Neural cell (in vitro differentiated cells): ENCODE results near the gene ING5. TPM values are rescaled to one million over a fixed set of nuclear protein-coding genes. Genes with fewer than 3 reads are reported as not detected.

Experiments used
- H2AFZ ChIP-seq: fragments of 200-600, 300-800 bp; sonication (generic), shearing (Covaris generic); 2 replicates; pipeline ENCODE4 v1.6.0; 2014; ENCODE audit warnings: low read depth, mild to moderate bottlenecking, antibody characterized with exemption, low read length, moderate library complexity
- H3F3A ChIP-seq: fragments of 200-600 bp; shearing (Covaris generic); 2 replicates; pipeline ENCODE4 v1.6.1; 2016; ENCODE audit warnings: mild to moderate bottlenecking, moderate library complexity, mixed read lengths, antibody characterized with exemption, low read length; ENCODE audit not compliant: insufficient read depth, poor library complexity, severe bottlenecking
- H3K27ac ChIP-seq: fragments of 200-600, 300-800 bp; sonication (generic), shearing (Covaris generic); 2 replicates; pipeline ENCODE4 v1.5.1; 2014; ENCODE audit warnings: mild to moderate bottlenecking, low read length, moderate library complexity
- H3K27me3 ChIP-seq: fragments of 300-800, 200-600 bp; sonication (generic), shearing (Covaris generic); 2 replicates; pipeline ENCODE4 v1.6.0; 2014; ENCODE audit warnings: mild to moderate bottlenecking, low read depth, low read length, moderate library complexity; ENCODE audit not compliant: insufficient read depth
- H3K36me3 ChIP-seq: fragments of 300-800, 200-600 bp; sonication (generic), shearing (Covaris generic); 2 replicates; pipeline ENCODE4 v1.5.1; 2014; ENCODE audit warnings: mild to moderate bottlenecking, antibody characterized with exemption, low read length, moderate library complexity; ENCODE audit not compliant: insufficient read depth
- H3K4me2 ChIP-seq: fragments of 300-800, 200-600 bp; sonication (generic), shearing (Covaris generic); 2 replicates; pipeline ENCODE4 v1.6.0; 2014; ENCODE audit warnings: mild to moderate bottlenecking, low read length
- H3K4me3 ChIP-seq: fragments of 300-800, 200-600 bp; sonication (generic), shearing (Covaris generic); 2 replicates; pipeline ENCODE4 v1.5.1; 2014; ENCODE audit warnings: mild to moderate bottlenecking, low read length, moderate library complexity
- H3K79me2 ChIP-seq: fragments of 200-600 bp; shearing (Covaris generic); replicated peaks from 2 replicates; pipeline ENCODE4 v1.6.0; 2014; ENCODE audit warnings: mild to moderate bottlenecking, low read length, moderate library complexity; ENCODE audit not compliant: insufficient read depth
- H3K9ac ChIP-seq: fragments of 300-800, 200-600 bp; sonication (generic), shearing (Covaris generic); 2 replicates; pipeline ENCODE4 v1.6.1; 2016; ENCODE audit warnings: mild to moderate bottlenecking, low read length, mixed read lengths
- H3K9me2 ChIP-seq: fragments of 200-600 bp; shearing (Covaris generic); 2 replicates; pipeline ENCODE4 v1.6.1; 2016; ENCODE audit warnings: mild to moderate bottlenecking, low read length, mixed read lengths; ENCODE audit not compliant: insufficient read depth
- H3K9me3 ChIP-seq: fragments of 200-600, 300-800 bp; sonication (generic), shearing (Covaris generic); 2 replicates; pipeline ENCODE4 v1.6.1; 2016; ENCODE audit warnings: mild to moderate bottlenecking, mixed run types, low read length, moderate library complexity, mixed read lengths
- H4K20me1 ChIP-seq: fragments of 200-600 bp; shearing (Covaris generic); 2 replicates; pipeline ENCODE4 v1.6.1; 2016; ENCODE audit warnings: mild to moderate bottlenecking, mixed run types; ENCODE audit not compliant: insufficient read depth
- CTCF ChIP-seq: fragments of 450-650 bp; IDR thresholded peaks from 2 replicates; pipeline ENCODE4 v1.5.1; 2014; ENCODE audit warnings: antibody characterized with exemption, mild to moderate bottlenecking, moderate library complexity; ENCODE audit not compliant: poor library complexity, severe bottlenecking
- EP300 ChIP-seq: fragments of 450-650 bp; conservative IDR thresholded peaks from 2 replicates; pipeline ENCODE4 v1.6.1; 2014; ENCODE audit warnings: antibody characterized with exemption, mild to moderate bottlenecking, moderate library complexity; ENCODE audit not compliant: poor library complexity, severe bottlenecking
- MXI1 ChIP-seq: fragments of 450-650 bp; conservative IDR thresholded peaks from 2 replicates; pipeline ENCODE4 v1.6.1; 2014; ENCODE audit warnings: antibody characterized with exemption, mild to moderate bottlenecking; ENCODE audit not compliant: poor library complexity, severe bottlenecking
- POLR2AphosphoS5 ChIP-seq: IDR thresholded peaks from 2 replicates; pipeline ENCODE4 v1.6.1; 2012
- SMC3 ChIP-seq: fragments of 450-650 bp; conservative IDR thresholded peaks from 2 replicates; pipeline ENCODE4 v1.6.1; 2014; ENCODE audit warnings: antibody characterized with exemption, mild to moderate bottlenecking, moderate library complexity; ENCODE audit not compliant: poor library complexity
- TAF1 ChIP-seq: IDR thresholded peaks from 2 replicates; pipeline ENCODE4 v1.6.1; 2012; ENCODE audit warnings: low read depth
- polyA plus RNA-seq: library from polyadenylated mRNA; depleted of rRNA; stranded (reverse); fragments of >200 nt; gene quantifications from 2 replicates; pipeline ENCODE4 v1.2.3, GENCODE V29; 2014
- TF ChIP-seq, protein P1 (sequence below): IDR thresholded peaks from 2 replicates; pipeline ENCODE4 v1.6.1; 2012; ENCODE audit warnings: borderline replicate concordance

Gene ING5
- polyA plus RNA-seq, 1 donor from 2014 or later: 22.8 TPM

DNA sequence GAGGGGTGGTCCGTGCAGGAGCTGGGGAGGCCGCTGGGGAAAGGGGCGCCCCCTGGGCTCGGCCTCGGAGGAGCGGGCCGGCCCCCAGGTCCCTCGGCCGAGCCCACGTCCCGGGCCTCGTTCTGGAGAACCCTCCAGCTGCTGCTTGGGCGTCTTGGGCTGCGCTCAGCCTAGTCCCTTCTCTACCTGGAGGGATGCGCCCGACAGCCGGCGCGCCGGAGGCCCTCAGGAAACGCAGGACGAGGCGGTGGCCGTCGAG lies 32.3 kb downstream of the ING5 start:
- H3K36me3 ChIP-seq: no peaks in the 10 kb centered on the region
- H3K27ac ChIP-seq: peak overlapping the region; percentile 45
- TF ChIP-seq SMC3: no peak
- peak; percentile 9 for TF ChIP-seq CTCF
- no peak for TF ChIP-seq TAF1
- TF ChIP-seq, protein P1, sequence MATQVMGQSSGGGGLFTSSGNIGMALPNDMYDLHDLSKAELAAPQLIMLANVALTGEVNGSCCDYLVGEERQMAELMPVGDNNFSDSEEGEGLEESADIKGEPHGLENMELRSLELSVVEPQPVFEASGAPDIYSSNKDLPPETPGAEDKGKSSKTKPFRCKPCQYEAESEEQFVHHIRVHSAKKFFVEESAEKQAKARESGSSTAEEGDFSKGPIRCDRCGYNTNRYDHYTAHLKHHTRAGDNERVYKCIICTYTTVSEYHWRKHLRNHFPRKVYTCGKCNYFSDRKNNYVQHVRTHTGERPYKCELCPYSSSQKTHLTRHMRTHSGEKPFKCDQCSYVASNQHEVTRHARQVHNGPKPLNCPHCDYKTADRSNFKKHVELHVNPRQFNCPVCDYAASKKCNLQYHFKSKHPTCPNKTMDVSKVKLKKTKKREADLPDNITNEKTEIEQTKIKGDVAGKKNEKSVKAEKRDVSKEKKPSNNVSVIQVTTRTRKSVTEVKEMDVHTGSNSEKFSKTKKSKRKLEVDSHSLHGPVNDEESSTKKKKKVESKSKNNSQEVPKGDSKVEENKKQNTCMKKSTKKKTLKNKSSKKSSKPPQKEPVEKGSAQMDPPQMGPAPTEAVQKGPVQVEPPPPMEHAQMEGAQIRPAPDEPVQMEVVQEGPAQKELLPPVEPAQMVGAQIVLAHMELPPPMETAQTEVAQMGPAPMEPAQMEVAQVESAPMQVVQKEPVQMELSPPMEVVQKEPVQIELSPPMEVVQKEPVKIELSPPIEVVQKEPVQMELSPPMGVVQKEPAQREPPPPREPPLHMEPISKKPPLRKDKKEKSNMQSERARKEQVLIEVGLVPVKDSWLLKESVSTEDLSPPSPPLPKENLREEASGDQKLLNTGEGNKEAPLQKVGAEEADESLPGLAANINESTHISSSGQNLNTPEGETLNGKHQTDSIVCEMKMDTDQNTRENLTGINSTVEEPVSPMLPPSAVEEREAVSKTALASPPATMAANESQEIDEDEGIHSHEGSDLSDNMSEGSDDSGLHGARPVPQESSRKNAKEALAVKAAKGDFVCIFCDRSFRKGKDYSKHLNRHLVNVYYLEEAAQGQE: no peak
- no peak for TF ChIP-seq MXI1
- TF ChIP-seq EP300: no peak
- no peaks in the 10 kb centered on the region for H3K27me3 ChIP-seq
- no peaks in the 10 kb centered on the region for H3K79me2 ChIP-seq
- H3F3A ChIP-seq: no peaks in the 10 kb centered on the region
- peak overlapping the region; percentile 97 for H3K4me3 ChIP-seq
- no peaks in the 10 kb centered on the region for H3K9me3 ChIP-seq
- H3K9me2 ChIP-seq: no peaks in the 10 kb centered on the region
- no peak overlapping the region for H3K4me2 ChIP-seq
- H4K20me1 ChIP-seq: no peaks in the 10 kb centered on the region
- peak overlapping the region; percentile 82 for H3K9ac ChIP-seq
- H2AFZ ChIP-seq: peak overlapping the region; percentile 65

DNA sequence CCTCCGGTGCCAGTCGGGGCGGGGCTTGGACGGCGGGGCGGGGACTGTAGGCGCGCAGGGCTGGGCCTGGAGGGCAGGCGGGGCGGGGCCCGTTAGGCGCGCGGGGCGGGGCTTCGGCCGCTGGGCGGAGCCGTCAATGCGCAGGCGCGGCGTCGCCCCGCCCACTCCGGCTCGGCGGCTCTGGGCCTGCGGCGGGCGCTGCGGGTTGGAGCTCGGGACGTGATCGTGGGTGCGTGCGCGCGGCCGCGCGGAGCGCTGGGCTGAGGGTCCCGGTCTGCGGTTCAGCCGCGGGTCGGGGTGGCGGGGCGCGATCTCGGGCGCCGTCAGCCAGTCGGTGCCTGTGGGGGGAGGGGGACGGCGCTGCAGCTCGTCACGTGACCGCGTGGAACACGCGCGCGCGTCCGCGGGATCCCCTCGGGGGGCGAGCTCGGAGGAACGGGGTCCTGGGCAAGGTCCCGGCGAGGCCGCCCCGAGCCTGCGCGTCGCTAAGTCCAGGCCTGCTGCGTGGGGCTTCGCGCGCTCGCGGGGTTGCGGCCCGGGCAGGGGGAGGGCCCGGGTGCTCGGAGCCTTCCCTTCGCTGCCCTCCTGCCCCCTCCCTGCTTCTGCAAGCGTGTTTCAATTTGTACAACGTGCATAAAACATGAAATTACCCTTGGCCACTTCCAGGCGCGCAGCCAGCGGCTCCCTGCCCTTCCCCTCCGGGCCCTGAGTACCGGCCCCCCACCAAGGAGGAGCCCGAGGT lies 32.8 kb downstream of the ING5 start, which contains the start of gene D2HGDH:
Gene D2HGDH (plus strand): TSS at position 164 of the 742 bp plus-strand sequence. CDS start 595 bp downstream, outside the sequence.
- Histone ChIP-seq H3K4me3 (peak within 1 kb of the TSS; percentile 97), H3K9ac (peak within 1 kb of the TSS; percentile 82), H3K79me2 (no peaks in the 10 kb centered on the region), H3K27ac (peak within 1 kb of the TSS; percentile 79), H3K36me3 (no peaks in the 10 kb centered on the region), H4K20me1 (no peaks in the 10 kb centered on the region), H3K27me3 (no peaks in the 10 kb centered on the region), H3K9me2 (no peaks in the 10 kb centered on the region), H3F3A (no peaks in the 10 kb centered on the region), H3K4me2 (peak within 1 kb of the TSS; percentile 38), H3K9me3 (no peaks in the 10 kb centered on the region), H2AFZ (peak within 1 kb of the TSS; percentile 65)
- TF ChIP-seq EP300 (peak; percentile 75), POLR2AphosphoS5 (peak; percentile 85), CTCF (no peak), MXI1 (peak; percentile 84)
